H1 (cell line): ENCODE results near the gene TPH2. TPM values are rescaled to one million over a fixed set of nuclear protein-coding genes. Genes with fewer than 3 reads are reported as not detected.

Source experiments
- CTCF ChIA-PET: fragments of 300-600 bp; sonication (Branson Sonifier 250); formaldehyde crosslinking; loops from one replicate; lab custom pipeline; 2021; ENCODE audit not compliant: partially characterized antibody; lab: Charles Lee
- POLR2A ChIA-PET: fragments of 300-600 bp; sonication (Branson Sonifier 250); formaldehyde crosslinking; loops from one replicate; lab custom pipeline; 2021; ENCODE audit warnings: inconsistent platforms; ENCODE audit not compliant: partially characterized antibody; lab: Charles Lee
- DNase-seq, 2 experiments: peaks; one replicate each; pipeline versions ENCODE4 v3.0.0 to v3.0.0-alpha.2; 2010 to 2022; ENCODE audit warnings: low spot score in 2 of 2, low read depth in 1 of 2, mixed read lengths in 1 of 2
- FAIRE-seq: peaks from 2 replicates; lab custom pipeline; 2011; peaks lifted over from hg19 to GRCh38; lab: Jason Lieb, UNC
- H2AFZ ChIP-seq: 2 replicates; pipeline ENCODE4 v1.8.1; 2012; ENCODE audit warnings: low read length, inconsistent platforms
- H2AK5ac ChIP-seq: 2 replicates; pipeline ENCODE4 v1.6.1; 2013; ENCODE audit warnings: low read depth, low read length
- H2BK120ac ChIP-seq: replicated peaks from 2 replicates; pipeline ENCODE3; 2013; ENCODE audit warnings: low read depth, low read length, inconsistent platforms
- H2BK12ac ChIP-seq: 2 replicates; pipeline ENCODE4 v1.6.1; 2013; ENCODE audit warnings: low read depth, low read length
- H2BK15ac ChIP-seq: 2 replicates; pipeline ENCODE4 v1.6.1; 2013; ENCODE audit warnings: low read length
- H2BK20ac ChIP-seq: 2 replicates; pipeline ENCODE4 v1.6.1; 2013; ENCODE audit warnings: low read length
- H2BK5ac ChIP-seq: 2 replicates; pipeline ENCODE4 v1.6.1; 2013; ENCODE audit warnings: low read depth, low read length
- H3K14ac ChIP-seq: 2 replicates; pipeline ENCODE4 v1.6.1; 2013; ENCODE audit warnings: inconsistent platforms; ENCODE audit not compliant: insufficient read length
- H3K18ac ChIP-seq: 2 replicates; pipeline ENCODE4 v1.6.1; 2013; ENCODE audit warnings: low read length; ENCODE audit errors: extremely low read depth
- H3K23ac ChIP-seq: 2 replicates; pipeline ENCODE4 v1.6.1; 2013; ENCODE audit warnings: inconsistent platforms; ENCODE audit not compliant: insufficient read length
- H3K23me2 ChIP-seq: 2 replicates; pipeline ENCODE4 v1.6.1; 2013; ENCODE audit warnings: low read depth, low read length
- H3K27ac ChIP-seq: 2 replicates; pipeline ENCODE4 v1.6.1; 2011; ENCODE audit warnings: low read depth, low read length, inconsistent platforms
- H3K27me3 ChIP-seq, 4 experiments: replicated peaks in 1 of 4; 1 replicate in 1 of 4; 2 replicates in 3 of 4; pipeline versions ENCODE4 v1.6.1 to v1.8.1; 2011 to 2013; ENCODE audit warnings: low read length in 3 of 4, mild to moderate bottlenecking in 3 of 4, inconsistent platforms in 2 of 4, mixed read lengths in 2 of 4, moderate library complexity in 1 of 4; ENCODE audit not compliant: control insufficient read depth in 3 of 4, insufficient read depth in 3 of 4; ENCODE audit errors: extremely low read depth in 1 of 4
- H3K36me3 ChIP-seq, 4 experiments: 2 replicates each; pipeline versions ENCODE4 v1.6.1 to v1.8.1; 2011 to 2013; ENCODE audit warnings: mild to moderate bottlenecking in 4 of 4, low read length in 3 of 4, moderate library complexity in 2 of 4, control low read depth in 1 of 4, inconsistent platforms in 1 of 4; ENCODE audit not compliant: insufficient read depth in 4 of 4, control insufficient read depth in 2 of 4
- H3K4ac ChIP-seq: replicated peaks from 2 replicates; pipeline ENCODE3; 2013; ENCODE audit warnings: low read length, low read depth, mixed read lengths, inconsistent platforms; ENCODE audit not compliant: insufficient read length
- H3K4me1 ChIP-seq, 4 experiments: replicated peaks in 1 of 4; 1 replicate in 1 of 4; 2 replicates in 3 of 4; pipeline versions ENCODE4 v1.6.1 to v1.8.1; 2011 to 2013; ENCODE audit warnings: low read length in 3 of 4, inconsistent platforms in 2 of 4, mixed read lengths in 1 of 4; ENCODE audit not compliant: insufficient read depth in 4 of 4, control insufficient read depth in 3 of 4
- H3K4me2 ChIP-seq, 2 experiments: 2 replicates each; pipeline versions ENCODE4 v1.6.1 to v1.8.1; 2011 to 2013; ENCODE audit warnings: low read depth in 2 of 2, low read length in 2 of 2, control low read depth in 1 of 2, inconsistent platforms in 1 of 2, mild to moderate bottlenecking in 1 of 2; ENCODE audit not compliant: insufficient read depth in 1 of 2
- H3K4me3 ChIP-seq, 4 experiments: fragments of 200-600, 300-600 bp in 1 of 4; sonication (generic), shearing (Covaris generic), sonication (Bioruptor Twin) in 1 of 4; 2 replicates each; pipeline versions ENCODE4 v1.5.1 to v1.8.1; 2011 to 2016; ENCODE audit warnings: low read length in 4 of 4, low read depth in 3 of 4, control low read depth in 2 of 4, inconsistent platforms in 2 of 4, mild to moderate bottlenecking in 2 of 4, mixed read lengths in 1 of 4, moderate library complexity in 1 of 4; ENCODE audit not compliant: insufficient read depth in 2 of 4; ENCODE audit errors: extremely low read depth in 1 of 4
- H3K56ac ChIP-seq: replicated peaks from 2 replicates; pipeline ENCODE3; 2013; ENCODE audit warnings: low read depth, mild to moderate bottlenecking, mixed read lengths, low read length, inconsistent platforms; ENCODE audit not compliant: insufficient read length
- H3K79me1 ChIP-seq: 2 replicates; pipeline ENCODE4 v1.6.1; 2013; ENCODE audit warnings: low read depth, low read length, control low read depth
- H3K79me2 ChIP-seq, 2 experiments: 2 replicates each; pipeline versions ENCODE4 v1.6.1 to v1.8.1; 2012 to 2013; ENCODE audit warnings: low read length in 2 of 2, mild to moderate bottlenecking in 2 of 2, inconsistent platforms in 1 of 2; ENCODE audit not compliant: insufficient read depth in 2 of 2, control insufficient read depth in 1 of 2
- H3K9ac ChIP-seq, 4 experiments: replicated peaks in 1 of 4; 1 replicate in 1 of 4; 2 replicates in 3 of 4; pipeline versions ENCODE4 v1.6.1 to v1.8.1; 2011 to 2013; ENCODE audit warnings: low read depth in 3 of 4, low read length in 3 of 4, control low read depth in 2 of 4, mild to moderate bottlenecking in 2 of 4, moderate library complexity in 2 of 4, inconsistent platforms in 1 of 4; ENCODE audit errors: extremely low read depth in 1 of 4
- H3K9me3 ChIP-seq, 2 experiments: 2 replicates each; pipeline versions ENCODE4 v1.6.1 to v1.8.1; 2012 to 2013; ENCODE audit warnings: mild to moderate bottlenecking in 2 of 2, moderate library complexity in 2 of 2, control low read depth in 1 of 2, inconsistent platforms in 1 of 2, low read depth in 1 of 2, low read length in 1 of 2, mixed read lengths in 1 of 2; ENCODE audit not compliant: insufficient read depth in 2 of 2
- H4K20me1 ChIP-seq, 2 experiments: replicated peaks in 1 of 2; 2 replicates each; pipeline versions ENCODE3 to v1.8.1; 2011 to 2013; ENCODE audit warnings: inconsistent platforms in 2 of 2, low read length in 2 of 2, mild to moderate bottlenecking in 1 of 2; ENCODE audit not compliant: insufficient read depth in 2 of 2, control insufficient read depth in 1 of 2
- H4K5ac ChIP-seq: 2 replicates; pipeline ENCODE4 v1.6.1; 2013; ENCODE audit warnings: low read length, low read depth, mixed read lengths, inconsistent platforms; ENCODE audit not compliant: insufficient read length
- H4K8ac ChIP-seq: 2 replicates; pipeline ENCODE4 v1.8.0; 2013; ENCODE audit warnings: mild to moderate bottlenecking, moderate library complexity, low read length, inconsistent platforms; ENCODE audit not compliant: insufficient read depth; ENCODE audit errors: extremely low read depth
- H4K91ac ChIP-seq: replicated peaks from 2 replicates; pipeline ENCODE3; 2013; ENCODE audit warnings: low read length, mixed read lengths, inconsistent platforms; ENCODE audit not compliant: insufficient read length
- CTCF ChIP-seq, 3 experiments: IDR thresholded peaks; 1 replicate in 2 of 3; 2 replicates in 1 of 3; pipeline versions ENCODE4 v1.5.1 to v1.6.1; 2011; ENCODE audit warnings: low read length in 3 of 3, mild to moderate bottlenecking in 3 of 3, inconsistent platforms in 2 of 3, low read depth in 1 of 3, moderate library complexity in 1 of 3; ENCODE audit not compliant: insufficient read depth in 1 of 3; ENCODE audit errors: control extremely low read depth in 1 of 3
- EP300 ChIP-seq, 2 experiments: IDR thresholded peaks; 1 replicate in 1 of 2; 2 replicates in 1 of 2; pipeline ENCODE4 v1.6.1; 2011 to 2012; ENCODE audit warnings: low read depth in 2 of 2, low read length in 2 of 2, mild to moderate bottlenecking in 2 of 2, borderline replicate concordance in 1 of 2, inconsistent platforms in 1 of 2, moderate library complexity in 1 of 2
- RAD21 ChIP-seq, 2 experiments: IDR thresholded peaks in 1 of 2; conservative IDR thresholded peaks in 1 of 2; 2 replicates each; pipeline ENCODE4 v1.6.1; 2011; ENCODE audit warnings: low read depth in 2 of 2, low read length in 2 of 2, improper control_type of control experiment in 1 of 2, inconsistent platforms in 1 of 2, mild to moderate bottlenecking in 1 of 2, moderate library complexity in 1 of 2
- SP4 ChIP-seq: IDR thresholded peaks from 2 replicates; pipeline ENCODE4 v1.6.1; 2012; ENCODE audit warnings: low read length, inconsistent platforms
- SRF ChIP-seq: IDR thresholded peaks from 2 replicates; pipeline ENCODE4 v1.6.1; 2011; ENCODE audit warnings: mild to moderate bottlenecking, low read depth, low read length, moderate library complexity
- TAF1 ChIP-seq: IDR thresholded peaks from 2 replicates; pipeline ENCODE4 v1.6.1; 2011; ENCODE audit warnings: mild to moderate bottlenecking, low read depth, low read length
- TCF12 ChIP-seq: IDR thresholded peaks from 2 replicates; pipeline ENCODE4 v1.6.1; 2011; ENCODE audit warnings: low read depth, mild to moderate bottlenecking, low read length
- USF2 ChIP-seq: IDR thresholded peaks from 2 replicates; pipeline ENCODE4 v1.6.1; 2011; ENCODE audit warnings: low read length, improper control_type of control experiment
- WGBS, 2 experiments: shearing (Covaris generic) in 1 of 2; methylation state at CpG; one replicate each; pipeline versions ENCODE4 v1.1.6 to v1.1.7; 2013 to 2015; ENCODE audit warnings: low lambda C conversion rate in 2 of 2, mixed read lengths in 2 of 2, inconsistent platforms in 1 of 2, low coverage in 1 of 2, missing lambda C conversion rate in 1 of 2; ENCODE audit not compliant: insufficient replicate concordance in 2 of 2, insufficient coverage in 1 of 2, insufficient read length in 1 of 2; ENCODE audit errors: extremely low coverage in 1 of 2, missing lambda C conversion rate in 1 of 2; 5-methylcytosine and 5-hydroxymethylcytosine counted together
- polyA plus RNA-seq, 7 experiments: library from polyadenylated mRNA; depleted of rRNA in 3 of 7; stranded (reverse) in 5 of 7; unstranded in 2 of 7; fragments of >200 nt in 5 of 7; fragments of 200-250 nt in 2 of 7; gene quantifications; 1 replicate in 5 of 7; 2 replicates in 1 of 7; 4 replicates in 1 of 7; pipeline versions ENCODE4 v1.2.1 to v1.2.3, GENCODE V29; 2011 to 2013; ENCODE audit warnings: missing spikeins in 2 of 7, mixed read lengths in 2 of 7
- total RNA-seq: library from RNA; stranded (reverse); fragmentation: NEBNext Ultra II Directional; extraction: Animal tissue kit (Norgen Biotek cat#: 25700); gene quantifications from 2 replicates; pipeline ENCODE4 v1.2.1, GENCODE V29; 2021

TPH2 gene
- total and polyA plus RNA-seq, 2 of the 8 experiments (the other 6 are each of a cell fraction or from before 2014, with no cell fraction given), result 0.57 to 1.1 TPM

GRCh38 chr12:71948390-71948789, 9.7 kb downstream of the TPH2 start:
- Histone ChIP-seq H3K56ac (peak overlapping the region; percentile 46), H2AFZ (no peak overlapping the region), H3K79me1 (no peaks in the 10 kb centered on the region), H3K27me3 (no peaks in the 10 kb centered on the region), H3K4me1 (peaks cover 5 to 37% (median 31%) of the 10 kb centered on the region in 4 experiments), H4K5ac (peak overlapping the region; percentile 91), H3K9ac (peak overlapping the region in 3 of 4 experiments; percentile 30 to 71 (median 48); a peak in 5 of 7 replicates), H2BK120ac (peak overlapping the region; percentile 99), H2BK15ac (no peak overlapping the region), H4K91ac (peak overlapping the region; percentile 99), H4K8ac (peak overlapping the region; percentile 69; the same call in 1 of the 2 replicates), H3K79me2 (no peaks in the 10 kb centered on the region), H2BK20ac (peak overlapping the region; percentile 98), H3K23me2 (no peaks in the 10 kb centered on the region; the same call in 1 of the 2 replicates), H3K14ac (peak overlapping the region; percentile 70), H3K23ac (no peak overlapping the region), H3K4me3 (peak overlapping the region in 2 of 4 experiments; percentile 7 to 38; a peak in 1 of 8 replicates), H4K20me1 (no peaks in the 10 kb centered on the region), H2BK12ac (peak overlapping the region; percentile 97), H3K4ac (peak overlapping the region; percentile 94), H3K27ac (peak overlapping the region; percentile 97), H3K4me2 (peak overlapping the region; percentile 54 to 69), H2AK5ac (peak overlapping the region; percentile 88), H3K18ac (peak overlapping the region; percentile 99), H3K9me3 (no peaks in the 10 kb centered on the region), H3K36me3 (no peaks in the 10 kb centered on the region), H2BK5ac (peak overlapping the region; percentile 98)
- FAIRE-seq (peak; percentile 65), DNase-seq (no peak)
- CTCF ChIA-PET, result interaction anchor here (0.8 to 1.7 kb wide), 3 partner anchors 8 to 10 kb away, joined by 3 to 6 read pairs (median 5); partner anchors contain the start of gene TPH2
- POLR2A ChIA-PET, result interaction anchor here (0.7 to 2.4 kb wide), 4 partner anchors 9 to 109 kb away, joined by 3 to 14 read pairs (median 4); partner anchors contain the start of genes TBC1D15 and TPH2
- WGBS, 2 experiments, result 22% methylated on average over 3 of the region's 3 CpGs; no CpG with 5 or more reads in 1 of the 2 experiments
- TF ChIP-seq CTCF (IDR thresholded peaks at IDR 0.05; ENCODE audit: control extremely low read depth in 1 of 3, insufficient read depth in 1 of 3, low read depth in 1 of 3, low read length in 3 of 3) (no peak), TAF1 (no peak), SRF (no peak), SP4 (no peak), RAD21 (IDR thresholded peaks at IDR 0.05 in 1 of 2, conservative IDR thresholded peaks at IDR 0.05 in 1 of 2; ENCODE audit: low read depth in 2 of 2, low read length in 2 of 2) (no peak), EP300 (IDR thresholded peaks at IDR 0.05; ENCODE audit: borderline replicate concordance in 1 of 2, low read depth in 2 of 2, low read length in 2 of 2) (no peak), USF2 (no peak), TCF12 (no peak)
